ENCODE data around the gene DAAM2.

DNA sequence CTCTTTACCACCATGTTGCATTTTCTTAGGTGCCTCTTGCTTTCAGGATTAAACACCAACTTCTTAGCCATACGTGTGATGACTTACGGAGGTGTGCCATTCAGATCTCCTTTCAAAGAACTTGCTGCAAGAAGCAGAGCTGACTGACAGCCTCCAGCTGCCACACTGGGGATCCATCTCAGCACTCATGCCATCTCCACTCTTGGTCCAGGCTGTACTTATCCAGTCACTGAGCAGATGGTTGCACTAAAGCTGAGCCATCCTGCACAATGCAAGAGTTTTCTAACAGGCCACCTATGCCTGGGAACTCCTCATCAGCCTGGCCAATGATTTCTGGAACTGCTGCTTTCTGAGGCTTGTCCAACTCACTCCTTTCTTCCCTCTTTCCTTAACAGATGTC, 35.6 kb upstream of the DAAM2 start:
- TF ChIP-seq, protein P1, sequence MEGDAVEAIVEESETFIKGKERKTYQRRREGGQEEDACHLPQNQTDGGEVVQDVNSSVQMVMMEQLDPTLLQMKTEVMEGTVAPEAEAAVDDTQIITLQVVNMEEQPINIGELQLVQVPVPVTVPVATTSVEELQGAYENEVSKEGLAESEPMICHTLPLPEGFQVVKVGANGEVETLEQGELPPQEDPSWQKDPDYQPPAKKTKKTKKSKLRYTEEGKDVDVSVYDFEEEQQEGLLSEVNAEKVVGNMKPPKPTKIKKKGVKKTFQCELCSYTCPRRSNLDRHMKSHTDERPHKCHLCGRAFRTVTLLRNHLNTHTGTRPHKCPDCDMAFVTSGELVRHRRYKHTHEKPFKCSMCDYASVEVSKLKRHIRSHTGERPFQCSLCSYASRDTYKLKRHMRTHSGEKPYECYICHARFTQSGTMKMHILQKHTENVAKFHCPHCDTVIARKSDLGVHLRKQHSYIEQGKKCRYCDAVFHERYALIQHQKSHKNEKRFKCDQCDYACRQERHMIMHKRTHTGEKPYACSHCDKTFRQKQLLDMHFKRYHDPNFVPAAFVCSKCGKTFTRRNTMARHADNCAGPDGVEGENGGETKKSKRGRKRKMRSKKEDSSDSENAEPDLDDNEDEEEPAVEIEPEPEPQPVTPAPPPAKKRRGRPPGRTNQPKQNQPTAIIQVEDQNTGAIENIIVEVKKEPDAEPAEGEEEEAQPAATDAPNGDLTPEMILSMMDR (conservative IDR thresholded peaks at IDR 0.05; ENCODE audit: low read depth, low read length): no peak
- no peak for TF ChIP-seq EZH2 (IDR thresholded peaks at IDR 0.05; ENCODE audit: borderline replicate concordance, low read depth, low read length, poor library complexity, severe bottlenecking)

Data from A673 (cell line).